ENCODE results near the gene OR2B6.

Gene OR2B6

DNA sequence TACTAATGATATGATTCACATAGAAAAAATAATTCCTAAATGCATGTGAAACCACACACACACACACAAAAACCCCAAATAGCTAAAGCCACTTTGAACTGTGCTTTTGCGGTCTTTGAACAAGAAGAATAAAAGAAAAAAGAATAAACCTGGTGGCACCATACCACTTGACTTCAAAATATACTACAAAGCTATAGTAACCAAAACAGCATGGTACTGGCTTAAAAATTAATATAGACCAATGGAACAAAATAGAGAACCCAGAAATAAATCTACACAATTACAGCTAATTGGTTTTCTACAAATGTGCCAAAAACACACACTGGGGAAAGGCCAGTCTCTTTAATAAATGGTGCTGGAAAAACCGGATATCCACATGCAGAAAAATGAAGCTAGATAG is 13.4 kb downstream of the OR2B6 start:
- Mint-ChIP-seq H3K27me3 (peaks cover 32% of the 10 kb centered on the region), H3K4me3 (no peak overlapping the region), H3K27ac (no peak overlapping the region), H3K9me3 (peaks cover 8% of the 10 kb centered on the region), H3K4me1 (ENCODE audit: low read depth) (no peaks in the 10 kb centered on the region), H3K36me3 (ENCODE audit: low read depth) (no peaks in the 10 kb centered on the region)

DNA sequence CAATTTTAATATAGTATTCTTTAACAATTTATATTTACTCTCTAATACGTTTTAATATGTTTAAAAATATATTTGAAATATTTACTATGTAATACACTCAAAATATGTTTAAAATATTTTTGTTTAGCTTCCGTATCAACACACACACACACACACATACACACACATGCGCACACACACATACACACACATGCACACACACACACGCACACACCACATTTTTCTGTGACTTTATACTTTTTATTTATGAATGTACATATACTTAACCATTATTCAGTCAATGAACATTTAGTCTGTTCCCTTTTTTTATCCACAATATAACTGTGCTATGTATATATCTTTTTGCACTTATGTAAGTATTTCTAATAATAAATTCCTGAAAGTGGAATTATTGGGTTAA is 15.7 kb downstream of the OR2B6 start:
- no peaks in the 10 kb centered on the region for H3K4me1 Mint-ChIP-seq (ENCODE audit: low read depth)
- H3K4me3 Mint-ChIP-seq: no peak overlapping the region
- H3K9me3 Mint-ChIP-seq: peaks cover 5% of the 10 kb centered on the region
- no peak overlapping the region for H3K27ac Mint-ChIP-seq
- H3K36me3 Mint-ChIP-seq (ENCODE audit: low read depth): no peaks in the 10 kb centered on the region
- peaks cover 49% of the 10 kb centered on the region for H3K27me3 Mint-ChIP-seq

DNA sequence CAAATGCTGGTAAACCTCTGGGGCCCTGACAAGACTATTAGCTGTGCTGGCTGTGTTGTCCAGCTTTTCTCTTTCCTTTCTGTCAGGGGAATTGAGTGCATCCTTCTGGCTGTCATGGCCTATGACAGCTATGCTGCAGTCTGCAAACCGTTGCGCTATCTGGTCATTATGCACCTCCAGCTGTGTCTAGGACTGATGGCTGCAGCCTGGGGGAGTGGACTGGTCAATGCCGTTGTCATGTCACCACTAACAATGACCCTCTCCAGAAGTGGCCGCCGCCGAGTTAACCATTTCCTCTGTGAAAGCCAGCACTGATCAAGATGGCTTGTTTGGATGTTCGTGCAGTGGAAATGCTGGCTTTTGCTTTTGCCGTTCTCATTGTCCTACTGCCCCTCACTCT is 20.3 kb downstream of the OR2B6 start:
- Mint-ChIP-seq H3K27me3 (peaks cover 54% of the 10 kb centered on the region), H3K27ac (no peak overlapping the region), H3K36me3 (ENCODE audit: low read depth) (no peaks in the 10 kb centered on the region), H3K4me3 (no peak overlapping the region), H3K4me1 (ENCODE audit: low read depth) (no peaks in the 10 kb centered on the region), H3K9me3 (no peaks in the 10 kb centered on the region)

DNA sequence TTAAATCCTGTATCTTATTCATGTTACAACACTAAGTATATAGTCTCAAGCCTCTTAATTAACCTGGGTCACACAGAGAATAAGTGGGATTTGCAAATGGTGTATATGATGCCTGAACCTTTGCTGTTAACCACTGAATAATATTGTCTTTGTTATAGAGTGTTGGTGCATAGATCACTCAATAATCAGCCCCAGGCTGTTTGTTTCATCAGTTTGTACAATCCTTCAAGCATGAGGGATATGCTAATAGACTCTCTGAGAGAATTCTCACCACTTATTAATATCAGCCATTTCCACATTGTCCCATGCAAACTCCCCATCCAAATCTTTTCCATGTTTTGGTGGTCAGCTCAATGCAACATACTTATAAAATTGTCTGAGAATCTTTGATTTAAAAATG is 21.7 kb downstream of the OR2B6 start:
- H3K27me3 Mint-ChIP-seq: peaks cover 56% of the 10 kb centered on the region

GRCh38 chr6:27980111-27980510 is 23.1 kb downstream of the OR2B6 start:
- H3K36me3 Mint-ChIP-seq (ENCODE audit: low read depth): no peaks in the 10 kb centered on the region
- H3K4me1 Mint-ChIP-seq (ENCODE audit: low read depth): no peaks in the 10 kb centered on the region
- no peak overlapping the region for H3K27ac Mint-ChIP-seq
- no peak overlapping the region for H3K4me3 Mint-ChIP-seq
- H3K9me3 Mint-ChIP-seq: no peaks in the 10 kb centered on the region
- H3K27me3 Mint-ChIP-seq: peaks cover 55% of the 10 kb centered on the region

More for the DNA sequence above, 21.7 kb downstream of the OR2B6 start:
- Mint-ChIP-seq H3K27ac (no peak overlapping the region), H3K4me1 (ENCODE audit: low read depth) (no peaks in the 10 kb centered on the region), H3K9me3 (no peaks in the 10 kb centered on the region), H3K4me3 (no peak overlapping the region), H3K36me3 (ENCODE audit: low read depth) (no peaks in the 10 kb centered on the region)

GRCh38 chr6:27986928-27987725 is 30.1 kb downstream of the OR2B6 start:
- H3K4me1 Mint-ChIP-seq (ENCODE audit: low read depth): no peaks in the 10 kb centered on the region
- H3K4me3 Mint-ChIP-seq: no peak overlapping the region
- H3K9me3 Mint-ChIP-seq: no peaks in the 10 kb centered on the region
- no peak overlapping the region for H3K27ac Mint-ChIP-seq
- H3K27me3 Mint-ChIP-seq: peaks cover 52% of the 10 kb centered on the region
- no peaks in the 10 kb centered on the region for H3K36me3 Mint-ChIP-seq (ENCODE audit: low read depth)

- Mint-ChIP-seq H3K4me1 (ENCODE audit: low read depth) (no peaks in the 10 kb centered on the region), H3K9me3 (no peaks in the 10 kb centered on the region), H3K27ac (no peak overlapping the region), H3K36me3 (ENCODE audit: low read depth) (no peaks in the 10 kb centered on the region), H3K27me3 (peaks cover 43% of the 10 kb centered on the region), H3K4me3 (no peak overlapping the region)
These were observed 37.6 kb downstream of the OR2B6 start for GRCh38 chr6:27994616-27995015.

- no peak overlapping the region for H3K4me3 Mint-ChIP-seq
- no peaks in the 10 kb centered on the region for H3K36me3 Mint-ChIP-seq (ENCODE audit: low read depth)
- H3K27ac Mint-ChIP-seq: no peak overlapping the region
- H3K27me3 Mint-ChIP-seq: no peaks in the 10 kb centered on the region
- H3K4me1 Mint-ChIP-seq (ENCODE audit: low read depth): no peaks in the 10 kb centered on the region
- no peaks in the 10 kb centered on the region for H3K9me3 Mint-ChIP-seq
These were observed 43.5 kb downstream of the OR2B6 start for GRCh38 chr6:28000351-28001045.

DNA sequence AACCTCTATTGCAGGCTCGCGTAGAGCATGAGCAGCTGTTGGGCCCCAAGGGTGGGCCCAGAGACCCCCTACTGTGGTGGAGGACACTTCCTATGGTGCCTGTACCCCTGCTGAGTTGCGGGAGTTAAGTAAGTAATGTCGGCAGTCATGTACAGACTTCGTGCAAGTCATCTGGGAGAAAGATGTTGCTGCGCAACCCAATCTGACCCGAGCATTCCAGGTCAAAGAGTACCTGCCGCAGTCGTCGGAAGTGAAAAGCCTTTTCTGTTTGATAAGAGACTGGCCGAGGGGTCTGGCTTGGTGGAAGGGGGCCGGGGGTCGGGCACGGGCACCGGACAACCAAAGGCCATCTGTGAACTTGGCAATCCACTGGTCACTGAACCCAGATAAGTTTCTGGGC is 44.3 kb downstream of the OR2B6 start:
- Mint-ChIP-seq H3K27me3 (no peaks in the 10 kb centered on the region), H3K4me3 (no peak overlapping the region), H3K27ac (no peak overlapping the region), H3K4me1 (ENCODE audit: low read depth) (no peaks in the 10 kb centered on the region), H3K36me3 (ENCODE audit: low read depth) (no peaks in the 10 kb centered on the region), H3K9me3 (no peaks in the 10 kb centered on the region)

GRCh38 chr6:28001751-28002150 is 44.7 kb downstream of the OR2B6 start:
- H3K4me1 Mint-ChIP-seq (ENCODE audit: low read depth): no peaks in the 10 kb centered on the region
- H3K27me3 Mint-ChIP-seq: no peaks in the 10 kb centered on the region
- H3K36me3 Mint-ChIP-seq (ENCODE audit: low read depth): no peaks in the 10 kb centered on the region
- no peaks in the 10 kb centered on the region for H3K9me3 Mint-ChIP-seq
- H3K4me3 Mint-ChIP-seq: no peak overlapping the region
- no peak overlapping the region for H3K27ac Mint-ChIP-seq

DNA sequence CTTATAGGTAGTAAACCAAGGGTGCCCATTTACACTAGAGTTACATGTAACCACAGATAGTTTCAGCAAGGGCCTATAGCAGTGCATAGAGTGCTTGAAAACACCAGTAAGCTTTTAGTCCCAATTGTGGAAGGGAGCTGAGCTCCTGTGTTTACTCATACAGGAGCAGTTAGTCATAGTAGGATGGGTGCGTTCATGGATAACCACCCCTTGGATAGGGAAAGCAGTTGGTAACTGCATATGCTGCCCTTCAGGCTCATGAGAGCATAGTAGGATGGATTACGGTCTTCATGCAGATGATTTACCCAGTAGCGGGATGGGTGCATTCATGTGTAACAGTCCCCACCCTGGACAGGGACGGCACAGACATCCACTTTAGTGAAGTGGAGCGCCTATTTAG is 45.1 kb downstream of the OR2B6 start:
- no peak overlapping the region for H3K27ac Mint-ChIP-seq
- H3K9me3 Mint-ChIP-seq: no peaks in the 10 kb centered on the region
- no peak overlapping the region for H3K4me3 Mint-ChIP-seq
- H3K36me3 Mint-ChIP-seq (ENCODE audit: low read depth): no peaks in the 10 kb centered on the region
- H3K27me3 Mint-ChIP-seq: no peaks in the 10 kb centered on the region
- no peaks in the 10 kb centered on the region for H3K4me1 Mint-ChIP-seq (ENCODE audit: low read depth)

DNA sequence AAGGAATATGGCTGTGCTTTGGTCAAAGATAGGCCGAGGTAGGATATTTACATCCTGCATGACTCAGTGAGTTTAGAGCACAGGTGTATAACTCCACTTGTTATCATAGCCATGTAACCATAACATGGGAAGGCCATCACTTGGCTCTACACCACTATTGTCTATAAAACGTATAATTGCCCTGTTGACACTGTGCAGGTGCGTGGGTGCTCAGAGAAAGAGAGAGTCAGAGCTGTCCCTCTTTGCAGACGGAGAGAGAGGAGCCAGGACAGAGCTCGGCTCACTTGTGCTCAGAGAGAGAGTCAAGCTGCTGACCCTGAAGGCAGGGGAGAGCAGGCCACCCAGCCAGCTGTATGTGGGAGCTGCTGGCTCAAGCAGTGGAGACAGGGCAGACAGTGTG is 46.0 kb downstream of the OR2B6 start:
- no peak overlapping the region for H3K27ac Mint-ChIP-seq
- H3K4me1 Mint-ChIP-seq (ENCODE audit: low read depth): no peaks in the 10 kb centered on the region
- no peak overlapping the region for H3K4me3 Mint-ChIP-seq
- H3K27me3 Mint-ChIP-seq: no peaks in the 10 kb centered on the region
- no peaks in the 10 kb centered on the region for H3K9me3 Mint-ChIP-seq
- no peaks in the 10 kb centered on the region for H3K36me3 Mint-ChIP-seq (ENCODE audit: low read depth)

- H3K9me3 Mint-ChIP-seq: no peaks in the 10 kb centered on the region
- no peaks in the 10 kb centered on the region for H3K36me3 Mint-ChIP-seq (ENCODE audit: low read depth)
- no peak overlapping the region for H3K4me3 Mint-ChIP-seq
- H3K4me1 Mint-ChIP-seq (ENCODE audit: low read depth): no peaks in the 10 kb centered on the region
- H3K27ac Mint-ChIP-seq: no peak overlapping the region
- no peaks in the 10 kb centered on the region for H3K27me3 Mint-ChIP-seq
These were observed 46.6 kb downstream of the OR2B6 start for GRCh38 chr6:28003661-28004060.

DNA sequence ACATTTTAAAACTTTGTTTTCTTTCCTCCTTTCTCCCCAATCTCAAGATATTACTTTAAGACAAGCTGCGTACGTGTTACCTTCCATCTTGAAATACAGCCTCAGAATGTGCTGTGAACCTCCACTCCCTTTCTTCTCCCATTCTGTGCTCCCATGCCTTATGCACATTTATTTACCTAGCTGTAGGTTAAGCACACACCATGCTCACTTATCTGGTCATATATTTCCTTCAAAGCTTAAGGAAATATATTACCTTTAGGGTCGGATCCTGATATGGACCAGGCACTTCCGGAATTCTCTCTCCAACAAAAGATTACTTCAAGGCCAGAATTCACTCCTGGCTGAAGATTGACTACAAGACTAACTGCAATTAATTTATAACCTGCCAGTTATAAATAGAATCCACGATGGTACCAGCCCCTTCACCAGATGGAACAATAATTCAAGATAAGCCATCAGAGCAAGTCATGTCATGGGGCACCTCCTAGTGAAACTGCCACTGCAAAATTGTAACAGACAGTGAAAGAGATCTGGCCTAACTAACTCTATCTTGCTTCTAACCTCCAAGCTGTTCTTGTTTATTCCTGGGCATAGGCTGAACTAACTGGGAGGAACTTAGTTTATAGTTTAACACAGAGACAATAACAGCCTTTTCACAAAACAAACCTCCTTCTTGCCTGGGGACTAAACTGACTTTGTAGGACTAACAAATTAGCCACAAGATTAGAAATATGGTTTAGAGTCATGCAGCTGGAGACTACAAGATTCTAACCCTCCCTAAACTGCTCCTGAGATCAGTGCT is 47.5 kb downstream of the OR2B6 start:
- H3K4me1 Mint-ChIP-seq (ENCODE audit: low read depth): no peaks in the 10 kb centered on the region
- H3K9me3 Mint-ChIP-seq: no peaks in the 10 kb centered on the region
- no peaks in the 10 kb centered on the region for H3K27me3 Mint-ChIP-seq
- no peak overlapping the region for H3K4me3 Mint-ChIP-seq
- no peak overlapping the region for H3K27ac Mint-ChIP-seq
- H3K36me3 Mint-ChIP-seq (ENCODE audit: low read depth): no peaks in the 10 kb centered on the region

Data from stimulated activated naive CD8-positive, alpha-beta T cell treated with anti-CD3 and anti-CD28 coated beads, Interleukin-15, Interleukin-2, amounts not matched to agents 100 ng/mL and 50 ng/mL, for 24 hours (primary cell).